GM12864 (cell line): ENCODE data around the gene ZNF775.

ENCODE experiments used
- DNase-seq: peaks from one replicate; pipeline ENCODE4 v3.0.0-alpha.2; 2011; ENCODE audit warnings: low read depth
- H3K4me3 ChIP-seq: 2 replicates; pipeline ENCODE4 v1.5.1; 2011; ENCODE audit warnings: mild to moderate bottlenecking, low read depth, low read length, control low read depth
- TF ChIP-seq, protein P1 (sequence below): IDR thresholded peaks from 2 replicates; pipeline ENCODE4 v1.5.1; 2011; ENCODE audit warnings: low read depth, mild to moderate bottlenecking, moderate library complexity, low read length, control low read depth, inconsistent platforms; ENCODE audit errors: missing control alignments

ZNF775 gene

DNA sequence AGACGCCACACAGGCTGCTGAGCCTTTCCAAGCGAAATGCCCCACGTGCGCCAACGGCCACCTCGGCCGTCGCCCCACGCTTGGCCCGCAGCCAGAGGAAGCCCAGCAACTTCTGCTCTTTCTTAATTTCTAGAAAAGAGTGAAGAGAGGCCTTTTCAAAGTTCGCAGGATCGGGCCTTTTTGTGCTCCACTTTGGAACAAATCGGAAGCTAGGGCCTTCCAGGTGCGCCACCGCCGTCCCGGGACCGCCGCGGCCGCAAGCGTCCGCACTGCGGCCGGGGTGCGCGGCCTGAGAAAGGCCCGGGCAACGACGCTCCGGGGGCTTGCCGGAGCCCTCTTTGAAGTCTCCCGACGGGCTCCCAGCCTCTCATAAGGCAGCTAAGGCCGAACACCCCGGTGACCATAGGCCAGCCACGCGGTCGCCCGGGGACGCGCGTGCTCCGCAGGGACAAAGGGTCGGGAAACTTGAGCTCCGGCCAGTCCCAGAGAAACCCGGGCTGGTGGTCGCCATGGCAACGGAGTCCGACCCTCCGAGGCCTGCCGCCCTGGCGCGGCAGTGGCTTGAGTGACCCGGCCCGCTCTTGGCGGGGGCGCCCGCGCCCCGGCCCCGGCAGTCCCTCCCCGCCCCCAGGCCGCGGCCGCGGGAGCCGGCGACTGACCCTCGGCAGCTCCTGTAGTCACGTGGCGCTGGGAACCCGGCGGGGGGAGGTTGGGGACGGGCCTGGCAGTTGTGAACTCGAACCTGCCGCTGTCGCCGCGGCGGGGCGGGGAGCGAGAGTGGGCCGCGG lies 10.8 kb upstream of the ZNF775 start, which contains the start of gene REPIN1:
TSS of gene REPIN1 (plus strand) at position 727 of the 788 bp plus-strand sequence. CDS start 890 bp downstream, outside the sequence.
- no peak for DNase-seq
- H3K4me3 ChIP-seq = peak within 1 kb of the TSS; percentile 92
- TF ChIP-seq, protein P1, sequence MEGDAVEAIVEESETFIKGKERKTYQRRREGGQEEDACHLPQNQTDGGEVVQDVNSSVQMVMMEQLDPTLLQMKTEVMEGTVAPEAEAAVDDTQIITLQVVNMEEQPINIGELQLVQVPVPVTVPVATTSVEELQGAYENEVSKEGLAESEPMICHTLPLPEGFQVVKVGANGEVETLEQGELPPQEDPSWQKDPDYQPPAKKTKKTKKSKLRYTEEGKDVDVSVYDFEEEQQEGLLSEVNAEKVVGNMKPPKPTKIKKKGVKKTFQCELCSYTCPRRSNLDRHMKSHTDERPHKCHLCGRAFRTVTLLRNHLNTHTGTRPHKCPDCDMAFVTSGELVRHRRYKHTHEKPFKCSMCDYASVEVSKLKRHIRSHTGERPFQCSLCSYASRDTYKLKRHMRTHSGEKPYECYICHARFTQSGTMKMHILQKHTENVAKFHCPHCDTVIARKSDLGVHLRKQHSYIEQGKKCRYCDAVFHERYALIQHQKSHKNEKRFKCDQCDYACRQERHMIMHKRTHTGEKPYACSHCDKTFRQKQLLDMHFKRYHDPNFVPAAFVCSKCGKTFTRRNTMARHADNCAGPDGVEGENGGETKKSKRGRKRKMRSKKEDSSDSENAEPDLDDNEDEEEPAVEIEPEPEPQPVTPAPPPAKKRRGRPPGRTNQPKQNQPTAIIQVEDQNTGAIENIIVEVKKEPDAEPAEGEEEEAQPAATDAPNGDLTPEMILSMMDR = no peak

DNA sequence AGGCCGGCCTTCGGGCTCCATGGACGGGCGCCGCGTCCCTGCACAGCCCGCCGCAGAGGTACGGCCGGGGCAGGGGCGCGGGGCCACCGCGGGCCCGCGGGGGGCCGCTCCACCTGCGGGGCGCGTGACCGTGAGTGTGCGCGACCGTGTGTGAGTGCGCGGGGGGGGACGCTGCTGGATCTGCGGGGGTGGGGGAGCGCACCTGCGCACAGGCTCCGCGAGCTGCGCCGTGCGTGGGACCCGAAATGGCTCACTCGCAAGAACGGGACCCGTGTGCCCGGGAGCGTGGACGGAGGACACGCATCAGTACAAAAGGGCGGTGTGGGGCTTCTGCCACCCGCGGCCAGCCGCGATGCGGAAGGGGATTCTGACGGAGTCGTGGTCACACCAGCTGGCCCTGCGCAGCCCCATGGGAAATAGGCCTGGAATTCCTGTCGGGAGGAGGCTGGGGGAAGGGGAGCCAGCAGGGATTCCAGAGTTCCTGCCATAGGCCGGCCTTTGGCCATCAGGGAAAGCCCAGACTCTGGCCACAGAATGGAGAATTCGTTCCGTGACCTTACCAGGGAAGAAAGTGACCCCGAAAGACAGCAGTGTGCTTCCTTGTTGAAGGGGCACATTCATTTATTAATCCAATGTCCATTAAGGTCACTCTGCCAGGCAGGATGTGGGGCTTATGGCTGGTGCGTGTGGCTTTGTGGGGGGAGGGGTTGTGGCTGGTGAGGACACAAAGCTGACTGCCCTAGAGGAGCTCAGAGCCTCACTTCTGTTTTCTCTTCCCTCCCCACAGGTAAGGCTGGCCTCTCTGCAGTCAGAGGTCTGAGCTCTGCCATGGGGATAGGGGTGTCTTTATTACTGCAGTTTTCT lies 10.0 kb upstream of the ZNF775 start:
- DNase-seq = no peak
- H3K4me3 ChIP-seq = peak overlapping the region; percentile 92
- TF ChIP-seq, protein P1 = no peak

- peak overlapping the region; percentile 92 for H3K4me3 ChIP-seq
- TF ChIP-seq, protein P1 = no peak
- DNase-seq = no peak
Measured at GRCh38 chr7:150369748-150370501, 9.2 kb upstream of the ZNF775 start.

- H3K4me3 ChIP-seq = peak overlapping the region; percentile 92
- DNase-seq = no peak
- TF ChIP-seq, protein P1 = no peak
Measured at GRCh38 chr7:150370612-150371071, 8.5 kb upstream of the ZNF775 start.

DNA sequence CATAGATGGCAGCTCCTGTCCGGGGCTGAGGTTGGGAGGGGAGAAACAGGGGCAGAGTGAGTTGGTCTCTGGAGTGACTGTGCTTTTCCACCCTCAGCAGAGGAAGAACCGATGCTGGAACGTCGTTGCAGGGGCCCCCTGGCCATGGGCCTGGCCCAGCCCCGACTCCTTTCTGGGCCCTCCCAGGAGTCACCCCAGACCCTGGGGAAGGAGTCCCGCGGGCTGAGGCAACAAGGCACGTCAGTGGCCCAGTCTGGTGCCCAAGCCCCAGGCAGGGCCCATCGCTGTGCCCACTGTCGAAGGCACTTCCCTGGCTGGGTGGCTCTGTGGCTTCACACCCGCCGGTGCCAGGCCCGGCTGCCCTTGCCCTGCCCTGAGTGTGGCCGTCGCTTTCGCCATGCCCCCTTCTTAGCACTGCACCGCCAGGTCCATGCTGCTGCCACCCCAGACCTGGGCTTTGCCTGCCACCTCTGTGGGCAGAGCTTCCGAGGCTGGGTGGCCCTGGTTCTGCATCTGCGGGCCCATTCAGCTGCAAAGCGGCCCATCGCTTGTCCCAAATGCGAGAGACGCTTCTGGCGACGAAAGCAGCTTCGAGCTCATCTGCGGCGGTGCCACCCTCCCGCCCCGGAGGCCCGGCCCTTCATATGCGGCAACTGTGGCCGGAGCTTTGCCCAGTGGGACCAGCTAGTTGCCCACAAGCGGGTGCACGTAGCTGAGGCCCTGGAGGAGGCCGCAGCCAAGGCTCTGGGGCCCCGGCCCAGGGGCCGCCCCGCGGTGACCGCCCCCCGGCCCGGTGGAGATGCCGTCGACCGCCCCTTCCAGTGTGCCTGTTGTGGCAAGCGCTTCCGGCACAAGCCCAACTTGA lies 7.8 kb upstream of the ZNF775 start:
- DNase-seq = no peak
- TF ChIP-seq, protein P1 = no peak
- no peak overlapping the region for H3K4me3 ChIP-seq

DNA sequence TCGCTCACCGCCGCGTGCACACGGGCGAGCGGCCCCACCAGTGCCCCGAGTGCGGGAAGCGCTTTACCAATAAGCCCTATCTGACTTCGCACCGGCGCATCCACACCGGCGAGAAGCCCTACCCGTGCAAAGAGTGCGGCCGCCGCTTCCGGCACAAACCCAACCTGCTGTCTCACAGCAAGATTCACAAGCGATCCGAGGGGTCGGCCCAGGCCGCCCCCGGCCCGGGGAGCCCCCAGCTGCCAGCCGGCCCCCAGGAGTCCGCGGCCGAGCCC lies 7.2 kb upstream of the ZNF775 start:
- H3K4me3 ChIP-seq = no peak overlapping the region
- TF ChIP-seq, protein P1 = no peak

More for the DNA sequence above, 7.2 kb upstream of the ZNF775 start:
- DNase-seq = no peak
